Mucosa of stomach (tissue), 1 donor: ENCODE results near the gene DAGLA.
"Not testable (repeated sequence)": the region's sequence is repeated elsewhere in the genome, so short reads cannot be mapped to it uniquely, and the experiment has no call there.

Source experiments
- H3K27me3 ChIP-seq: one replicate; pipeline ENCODE4 v1.7.0; 2013; ENCODE audit warnings: mild to moderate bottlenecking, low read length; ENCODE audit not compliant: control insufficient read depth, insufficient read depth
- H3K36me3 ChIP-seq: one replicate; pipeline ENCODE4 v1.7.0; 2013; ENCODE audit warnings: low read length; ENCODE audit not compliant: control insufficient read depth, insufficient read depth
- H3K4me1 ChIP-seq: one replicate; pipeline ENCODE4 v1.7.0; 2013; ENCODE audit warnings: mild to moderate bottlenecking, low read length; ENCODE audit not compliant: control insufficient read depth, insufficient read depth
- H3K4me3 ChIP-seq: one replicate; pipeline ENCODE4 v1.7.0; 2013; ENCODE audit warnings: low read length
- H3K9ac ChIP-seq: one replicate; pipeline ENCODE4 v1.7.0; 2013; ENCODE audit warnings: mild to moderate bottlenecking, low read length, moderate library complexity
- H3K9me3 ChIP-seq: one replicate; pipeline ENCODE4 v1.7.0; 2013; ENCODE audit warnings: mild to moderate bottlenecking, low read length, moderate library complexity; ENCODE audit not compliant: control insufficient read depth
- donor health status: Pancreatic carcinoma.

DAGLA gene

DNA sequence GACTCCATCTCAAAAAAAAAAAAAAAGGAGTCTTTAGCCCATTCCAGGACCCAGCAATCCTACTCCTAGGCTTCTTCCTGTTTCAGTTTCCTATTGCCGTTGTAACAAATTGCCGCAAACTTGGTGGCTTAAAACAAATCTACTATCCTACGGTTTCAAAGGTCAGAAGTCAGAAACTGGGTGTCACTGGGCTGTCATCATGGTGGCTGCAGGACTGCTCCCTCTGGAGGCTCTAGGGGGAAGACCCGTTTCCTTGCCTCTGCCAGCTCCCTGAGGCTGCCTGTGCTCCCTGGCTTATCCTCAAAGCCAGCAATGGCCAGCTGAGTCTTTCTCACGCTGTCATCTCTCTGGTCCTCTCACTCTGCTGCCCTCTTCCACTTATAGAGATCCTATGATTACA is 8.7 kb upstream of the DAGLA start:
- Histone ChIP-seq H3K9me3 (no peaks in the 10 kb centered on the region), H3K4me1 (peaks cover 5% of the 10 kb centered on the region), H3K4me3 (no peak overlapping the region), H3K27me3 (peaks cover 4% of the 10 kb centered on the region), H3K9ac (no peak overlapping the region), H3K36me3 (no peaks in the 10 kb centered on the region)

DNA sequence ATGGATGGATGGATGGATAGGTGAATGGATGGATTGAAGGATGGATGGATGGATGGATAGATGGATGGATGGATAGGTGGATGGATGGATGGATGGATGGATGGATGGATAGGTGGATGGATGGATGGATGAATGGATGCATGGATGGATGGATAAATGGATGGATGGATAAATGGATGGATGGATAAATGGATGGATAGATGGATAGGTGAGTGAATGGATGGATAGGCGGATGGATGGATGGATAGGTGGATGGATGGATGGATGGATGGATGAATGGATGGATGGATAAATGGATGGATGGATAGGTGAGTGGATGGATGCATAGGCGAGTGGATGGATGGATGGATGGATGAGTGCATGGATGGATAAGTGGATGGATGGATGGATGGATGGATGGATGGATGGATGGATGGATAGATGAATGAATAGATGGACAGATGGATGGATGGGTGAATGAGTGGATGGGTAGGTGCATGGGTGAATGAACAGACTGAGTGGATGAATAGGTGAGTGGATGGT is 6.2 kb upstream of the DAGLA start:
- not testable (repeated sequence) for H3K36me3 ChIP-seq, H3K9ac ChIP-seq, H3K4me3 ChIP-seq, H3K27me3 ChIP-seq, H3K4me1 ChIP-seq, H3K9me3 ChIP-seq

DNA sequence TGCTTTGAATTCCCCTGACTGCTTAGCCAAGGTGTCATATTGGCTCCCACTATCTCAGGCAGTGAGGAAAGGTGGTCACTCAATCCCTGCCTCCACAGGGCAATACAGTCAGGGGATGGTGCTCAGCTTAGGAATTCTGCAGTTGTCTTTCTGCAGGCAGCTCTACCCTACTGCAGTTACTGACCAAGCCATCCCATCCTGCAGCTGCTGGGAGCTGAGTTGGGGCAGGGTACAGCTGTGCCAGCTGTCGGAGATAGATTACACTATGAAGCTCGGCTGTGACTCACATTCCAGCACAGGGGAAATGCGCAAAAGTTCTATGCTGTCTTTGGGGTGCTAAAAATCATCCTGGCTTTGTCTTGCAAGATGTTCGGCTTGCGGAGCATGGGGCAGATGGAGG is 4.4 kb upstream of the DAGLA start:
- H3K9ac ChIP-seq, result no peak overlapping the region
- peaks cover 7% of the 10 kb centered on the region for H3K4me1 ChIP-seq
- H3K27me3 ChIP-seq, result peaks cover 4% of the 10 kb centered on the region
- H3K9me3 ChIP-seq, result no peaks in the 10 kb centered on the region
- H3K36me3 ChIP-seq, result no peaks in the 10 kb centered on the region
- H3K4me3 ChIP-seq, result no peak overlapping the region

DNA sequence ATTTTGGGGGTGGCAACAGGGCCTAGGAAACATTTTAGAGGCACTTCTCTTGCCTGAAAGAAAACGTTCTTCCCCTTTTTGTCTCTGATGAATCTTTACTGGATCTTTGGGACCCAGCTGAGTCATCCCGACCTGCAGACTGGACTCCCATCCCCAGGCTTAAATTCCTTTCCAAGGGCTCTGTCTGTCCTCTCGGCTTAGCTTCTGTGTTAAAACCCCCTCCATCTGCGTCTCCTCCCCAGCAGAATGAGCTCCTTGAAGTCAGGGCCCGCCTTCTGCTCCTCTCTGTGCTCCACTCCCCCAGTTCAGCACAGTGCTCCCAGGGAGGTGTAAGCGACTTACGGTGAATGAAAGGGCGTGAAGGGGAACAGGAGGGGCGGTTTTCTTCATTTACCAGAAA is 895 bp upstream of the DAGLA start:
- Histone ChIP-seq H3K9ac (no peak overlapping the region), H3K4me1 (peaks cover 23% of the 10 kb centered on the region), H3K9me3 (no peaks in the 10 kb centered on the region), H3K27me3 (peaks cover 4% of the 10 kb centered on the region), H3K36me3 (no peaks in the 10 kb centered on the region), H3K4me3 (no peak overlapping the region)

DNA sequence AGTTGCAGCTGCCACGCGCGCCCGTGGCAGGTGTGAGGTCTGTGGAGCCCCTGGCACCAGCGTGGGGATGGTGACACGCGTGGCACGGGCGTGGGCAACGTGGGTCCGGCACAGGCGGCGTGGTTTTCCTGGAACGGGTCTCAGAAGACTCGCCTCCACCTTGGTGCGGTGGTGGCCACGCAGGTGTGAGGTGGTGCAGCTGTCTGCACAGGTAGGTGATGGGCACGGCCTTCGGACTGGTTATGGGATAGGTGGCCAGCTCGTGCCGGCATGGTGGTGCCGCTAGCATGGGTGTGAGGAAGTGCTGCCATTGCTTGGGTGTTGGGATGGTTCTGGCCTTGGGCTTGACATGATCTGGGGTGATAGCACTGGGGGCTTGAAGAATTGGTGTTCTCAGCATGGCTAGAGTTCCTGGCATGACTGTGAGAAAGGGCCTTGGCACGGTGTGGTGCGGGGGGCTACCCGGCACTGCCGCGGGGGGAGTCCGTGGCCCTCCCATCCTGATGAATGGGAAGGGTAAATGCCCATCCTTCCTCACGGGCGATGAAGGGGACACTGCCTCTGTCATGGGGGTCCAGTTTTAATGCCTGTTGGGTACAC is 531 bp downstream of the DAGLA start:
- Histone ChIP-seq H3K9ac (peak overlapping the region; percentile 11), H3K4me3 (peak overlapping the region; percentile 43), H3K36me3 (no peaks in the 10 kb centered on the region), H3K9me3 (no peaks in the 10 kb centered on the region), H3K27me3 (peaks cover 4% of the 10 kb centered on the region), H3K4me1 (peaks cover 24% of the 10 kb centered on the region)

DNA sequence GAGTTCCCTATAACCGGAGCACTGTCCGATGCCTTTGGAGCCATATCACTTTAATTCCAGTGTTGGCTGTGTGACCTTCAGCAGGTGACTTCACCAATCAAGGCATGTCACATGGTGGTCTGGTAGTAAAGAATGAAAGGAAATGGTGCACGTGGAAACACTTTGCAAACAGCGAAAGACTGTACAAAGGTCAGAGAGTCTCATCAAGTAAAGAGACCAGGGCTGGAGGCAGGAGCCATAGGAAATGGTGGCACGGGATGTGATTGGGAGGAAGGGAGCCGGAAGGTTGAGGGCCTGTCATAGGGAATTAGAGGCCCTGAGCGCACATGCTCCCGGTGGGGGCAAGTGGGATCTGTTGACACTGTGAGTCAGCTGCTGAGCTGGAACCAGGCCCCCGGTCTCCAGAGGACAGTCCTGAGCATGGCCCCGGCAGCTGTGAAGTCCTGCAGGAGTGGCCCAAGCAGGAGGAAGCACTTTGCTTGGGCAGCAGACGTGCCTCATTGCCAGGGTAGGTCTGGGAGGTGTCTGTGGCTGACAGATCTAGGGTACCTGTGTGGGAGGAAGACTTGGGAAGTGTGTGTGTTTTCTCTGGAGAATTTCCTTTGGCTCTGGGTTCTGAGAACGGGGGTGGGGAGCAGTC is 2.0 kb downstream of the DAGLA start:
- H3K27me3 ChIP-seq, result no peaks in the 10 kb centered on the region
- H3K9me3 ChIP-seq, result no peaks in the 10 kb centered on the region
- no peaks in the 10 kb centered on the region for H3K36me3 ChIP-seq
- no peak overlapping the region for H3K9ac ChIP-seq
- no peak overlapping the region for H3K4me3 ChIP-seq
- H3K4me1 ChIP-seq, result peaks cover 24% of the 10 kb centered on the region

DNA sequence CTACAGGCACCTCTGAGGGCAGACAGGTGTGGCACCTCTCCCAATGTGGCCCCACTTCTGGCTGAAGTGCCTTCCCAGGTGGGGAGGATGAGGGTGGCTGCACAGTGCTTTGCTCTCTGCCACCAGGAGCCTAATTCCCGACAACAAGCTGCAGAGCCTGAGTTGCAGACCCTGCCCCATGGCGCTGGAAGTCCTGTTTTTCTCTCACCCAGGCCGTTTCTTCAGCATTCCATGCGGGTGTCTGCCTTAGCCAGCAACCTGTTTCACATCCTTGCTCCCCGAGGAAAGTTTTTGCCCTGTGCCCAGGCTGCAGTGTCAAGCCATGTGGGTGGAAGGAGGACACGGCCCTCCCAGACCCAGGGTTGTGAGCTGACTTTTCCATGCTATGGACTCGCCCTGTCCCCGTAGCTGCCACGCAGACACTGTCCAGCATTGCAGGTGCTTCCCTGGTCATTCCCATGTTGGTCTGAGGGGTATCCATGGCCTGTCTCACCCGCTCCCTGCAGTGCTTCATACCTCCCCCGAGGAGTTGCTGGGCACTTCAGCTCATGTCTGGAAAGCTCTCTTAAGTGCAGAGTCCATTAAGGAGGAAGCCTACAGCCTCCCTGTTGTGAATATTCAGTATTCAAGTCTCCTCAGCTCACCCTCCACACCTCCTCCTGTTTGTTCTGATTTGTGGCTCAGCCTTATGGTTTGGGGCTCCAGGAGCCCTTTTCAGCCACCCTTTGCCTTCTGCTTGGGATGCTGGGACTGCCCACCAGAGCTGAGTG is 2.9 kb downstream of the DAGLA start:
- Histone ChIP-seq H3K9ac (no peak overlapping the region), H3K4me3 (no peak overlapping the region), H3K27me3 (no peaks in the 10 kb centered on the region), H3K36me3 (no peaks in the 10 kb centered on the region), H3K4me1 (peaks cover 26% of the 10 kb centered on the region), H3K9me3 (no peaks in the 10 kb centered on the region)

DNA sequence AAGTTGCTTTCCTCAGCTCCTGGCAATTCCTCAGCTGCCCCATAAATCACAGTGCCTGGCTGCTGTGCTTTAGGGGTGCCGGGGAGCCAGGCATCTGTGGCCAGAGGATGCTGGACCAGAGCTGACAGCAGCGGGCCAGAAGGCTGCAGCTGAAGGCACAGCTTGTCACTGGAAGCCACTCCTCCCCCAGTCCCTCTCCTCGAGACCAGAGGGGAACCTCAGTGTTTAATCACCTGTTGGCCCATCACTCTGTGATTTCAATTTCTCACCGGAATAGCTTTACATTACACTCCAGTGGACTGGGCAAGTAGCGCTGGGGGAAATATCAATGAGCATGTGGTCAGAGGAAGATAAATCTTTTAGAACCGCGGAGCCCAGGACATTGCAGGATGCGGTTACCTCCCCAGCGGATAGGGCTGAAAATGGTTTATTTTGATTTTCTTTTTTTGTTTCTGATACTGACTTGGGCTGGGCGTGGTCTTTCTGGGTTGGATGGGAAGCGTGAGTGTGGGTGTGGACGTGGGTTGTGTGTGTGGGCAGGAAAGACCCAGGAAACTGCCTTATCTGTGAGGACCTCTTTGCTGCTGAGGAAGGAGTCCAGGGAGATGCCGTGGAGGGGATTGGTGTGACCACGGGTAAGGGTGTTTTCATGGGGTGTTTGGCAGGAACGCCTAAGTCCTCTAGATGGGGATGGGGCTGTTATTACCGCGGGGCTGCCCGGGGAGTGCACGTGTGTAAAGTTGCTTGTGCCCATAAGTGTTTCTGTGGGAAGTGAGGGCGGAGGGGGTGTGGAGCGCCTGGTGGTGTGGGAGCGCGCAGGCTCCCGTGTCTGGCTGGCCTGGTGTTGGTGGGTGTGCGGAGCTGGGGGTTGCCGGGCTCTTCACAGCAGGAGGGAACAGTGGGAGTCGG is 4.0 kb downstream of the DAGLA start:
- no peak overlapping the region for H3K9ac ChIP-seq
- no peaks in the 10 kb centered on the region for H3K27me3 ChIP-seq
- H3K4me3 ChIP-seq, result no peak overlapping the region
- peaks cover 37% of the 10 kb centered on the region for H3K4me1 ChIP-seq
- no peaks in the 10 kb centered on the region for H3K9me3 ChIP-seq
- H3K36me3 ChIP-seq, result no peaks in the 10 kb centered on the region

DNA sequence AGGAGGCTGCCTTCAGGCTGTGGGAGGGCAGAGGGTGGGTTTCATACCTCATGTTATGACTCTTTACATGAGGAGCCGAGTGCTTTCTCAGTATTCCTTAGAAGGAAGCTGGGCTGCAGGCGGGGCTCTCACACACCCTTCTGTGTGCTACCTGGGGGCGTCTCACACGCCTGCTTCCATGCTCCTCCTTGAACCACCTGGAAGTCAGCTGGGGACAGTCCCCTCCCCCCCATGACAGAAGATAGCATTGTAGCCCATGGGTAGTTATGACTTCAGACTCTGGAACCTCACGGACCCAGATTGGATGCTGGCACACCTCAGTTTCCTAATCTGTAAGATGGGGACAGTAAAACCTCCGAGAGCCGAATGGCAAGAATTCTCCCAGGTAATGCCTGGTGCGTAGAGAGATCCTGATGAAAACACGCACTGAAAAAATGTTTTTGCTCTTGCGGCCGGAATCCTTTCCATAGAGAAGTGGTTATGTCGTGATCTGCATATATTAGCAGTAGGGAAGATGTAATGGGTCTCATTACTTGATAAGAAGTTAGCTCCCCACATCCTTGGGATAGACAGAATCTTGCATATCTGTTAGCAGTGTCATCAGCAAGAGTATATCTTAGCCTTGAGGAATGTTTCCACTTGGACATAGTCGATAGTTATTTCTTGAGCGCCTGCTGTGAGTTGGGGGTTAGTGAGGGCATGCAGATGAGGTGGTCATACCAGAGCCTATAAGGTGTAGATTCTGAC is 4.9 kb downstream of the DAGLA start:
- Histone ChIP-seq H3K9me3 (no peaks in the 10 kb centered on the region), H3K9ac (no peak overlapping the region), H3K4me3 (no peak overlapping the region), H3K27me3 (no peaks in the 10 kb centered on the region), H3K4me1 (peaks cover 35% of the 10 kb centered on the region), H3K36me3 (no peaks in the 10 kb centered on the region)

DNA sequence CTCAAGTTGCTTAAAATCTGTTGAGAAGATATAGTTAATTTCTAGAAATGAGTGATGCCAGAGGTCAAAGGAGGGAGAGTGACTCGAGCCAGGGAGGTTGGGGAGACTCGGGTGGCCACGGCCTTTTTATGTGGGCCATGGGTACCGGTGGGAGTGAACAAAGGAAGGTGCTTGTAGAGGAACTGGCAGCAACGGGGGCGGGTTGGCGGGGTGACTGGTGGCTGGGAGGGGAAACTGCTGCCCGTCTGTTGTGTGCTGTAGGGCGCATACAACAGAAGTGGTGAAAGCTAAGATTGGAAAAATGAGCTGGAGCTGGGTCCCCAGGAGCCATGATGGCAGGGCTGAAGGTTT is 5.4 kb downstream of the DAGLA start:
- no peaks in the 10 kb centered on the region for H3K9me3 ChIP-seq
- no peaks in the 10 kb centered on the region for H3K27me3 ChIP-seq
- no peak overlapping the region for H3K9ac ChIP-seq
- H3K36me3 ChIP-seq, result no peaks in the 10 kb centered on the region
- H3K4me3 ChIP-seq, result no peak overlapping the region
- H3K4me1 ChIP-seq, result peaks cover 34% of the 10 kb centered on the region

DNA sequence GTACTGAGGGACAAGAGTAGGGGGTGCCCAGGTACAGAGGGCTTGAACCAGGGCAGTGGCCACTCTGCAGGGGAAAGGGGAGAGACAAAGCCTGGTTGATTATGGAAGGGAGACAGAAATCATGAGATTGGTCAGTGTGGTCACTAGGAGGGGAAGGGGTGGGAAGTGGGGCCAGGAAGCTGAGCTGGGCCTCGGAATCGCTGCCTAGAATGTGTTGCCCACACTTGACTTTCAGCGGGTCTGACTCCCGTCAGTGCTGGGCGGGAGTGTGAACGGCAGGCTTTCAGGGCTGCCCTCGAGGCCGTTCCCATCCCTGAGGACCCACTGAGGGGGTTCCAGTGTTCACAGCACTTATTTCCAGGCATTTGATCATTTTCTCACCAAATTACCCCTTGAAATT is 5.9 kb downstream of the DAGLA start:
- H3K4me1 ChIP-seq, result peaks cover 29% of the 10 kb centered on the region
- no peaks in the 10 kb centered on the region for H3K9me3 ChIP-seq
- no peak overlapping the region for H3K9ac ChIP-seq
- no peaks in the 10 kb centered on the region for H3K27me3 ChIP-seq
- H3K36me3 ChIP-seq, result no peaks in the 10 kb centered on the region
- no peak overlapping the region for H3K4me3 ChIP-seq
